IMR-90 (cell line): ENCODE data around the gene PALLD. TPM values are rescaled to one million over a fixed set of nuclear protein-coding genes. Genes with fewer than 3 reads are reported as not detected.

Source experiments
- ATAC-seq: fragments of 200-7000 bp; cut with Tn5 transposase; 2 replicates; pipeline ENCODE4 v1.9.1; 2020; ENCODE audit warnings: low read depth, mild to moderate bottlenecking, moderate library complexity
- BruUV-seq: library from RNA; stranded (reverse); fragments of 400-500 nt; replicated peaks from 2 replicates; lab custom pipeline; 2021; lab: Mats Ljungman, UMichigan
- CTCF ChIA-PET: fragments of 300-600 bp; formaldehyde crosslinking; extraction: SDS; loops from one replicate; lab custom pipeline; 2021; ENCODE audit warnings: antibody characterized with exemption; lab: Yijun Ruan, JAX
- POLR2A ChIA-PET: fragments of 300-600 bp; sonication (Branson Sonifier 250); formaldehyde crosslinking; loops from one replicate; lab custom pipeline; 2022; ENCODE audit warnings: antibody characterized with exemption; ENCODE audit not compliant: unreplicated experiment; lab: Charles Lee
- DNase-seq: peaks from one replicate; pipeline ENCODE4 v3.0.0; 2013
- H2AFZ ChIP-seq: replicated peaks from 2 replicates; pipeline ENCODE3; 2013; ENCODE audit warnings: low read length, mild to moderate bottlenecking; ENCODE audit not compliant: poor library complexity
- H2AK5ac ChIP-seq: 2 replicates; pipeline ENCODE4 v1.6.1; 2013; ENCODE audit warnings: low read depth, low read length, inconsistent platforms
- H2AK9ac ChIP-seq: replicated peaks from 2 replicates; pipeline ENCODE3; 2013; ENCODE audit warnings: mild to moderate bottlenecking, low read depth, low read length, moderate library complexity; ENCODE audit not compliant: poor library complexity
- H2BK120ac ChIP-seq: 2 replicates; pipeline ENCODE4 v1.6.1; 2013; ENCODE audit warnings: low read depth, low read length, inconsistent platforms
- H2BK15ac ChIP-seq: 3 replicates; pipeline ENCODE4 v1.6.1; 2013; ENCODE audit warnings: low read depth, low read length, inconsistent platforms
- H2BK20ac ChIP-seq: 2 replicates; pipeline ENCODE4 v1.6.1; 2013; ENCODE audit warnings: low read depth, mild to moderate bottlenecking, inconsistent platforms, low read length, moderate library complexity
- H2BK5ac ChIP-seq: 2 replicates; pipeline ENCODE4 v1.6.1; 2013; ENCODE audit warnings: mild to moderate bottlenecking, low read depth, low read length, inconsistent platforms; ENCODE audit not compliant: poor library complexity, severe bottlenecking
- H3K14ac ChIP-seq: replicated peaks from 2 replicates; pipeline ENCODE4 v1.6.1; 2013; ENCODE audit warnings: low read depth, low read length, inconsistent platforms
- H3K18ac ChIP-seq: 2 replicates; pipeline ENCODE4 v1.6.1; 2013; ENCODE audit warnings: low read depth, low read length, control low read depth
- H3K23ac ChIP-seq: 2 replicates; pipeline ENCODE4 v1.6.1; 2013; ENCODE audit warnings: low read depth, low read length, inconsistent platforms
- H3K27ac ChIP-seq: 2 replicates; pipeline ENCODE4 v1.5.1; 2013; ENCODE audit warnings: mild to moderate bottlenecking, control low read depth, low read length; ENCODE audit not compliant: insufficient read depth
- H3K27me3 ChIP-seq: 2 replicates; pipeline ENCODE4 v1.6.1; 2013; ENCODE audit warnings: low read length; ENCODE audit not compliant: control insufficient read depth, insufficient read depth
- H3K36me3 ChIP-seq: 2 replicates; pipeline ENCODE4 v1.6.1; 2013; ENCODE audit warnings: low read length, mixed read lengths; ENCODE audit not compliant: control insufficient read depth, insufficient read depth
- H3K4ac ChIP-seq: 2 replicates; pipeline ENCODE4 v1.6.1; 2013; ENCODE audit warnings: low read depth, low read length, inconsistent platforms
- H3K4me1 ChIP-seq: 2 replicates; pipeline ENCODE4 v1.6.1; 2013; ENCODE audit warnings: low read length, mixed read lengths; ENCODE audit not compliant: control insufficient read depth, insufficient read depth
- H3K4me2 ChIP-seq: 2 replicates; pipeline ENCODE4 v1.6.1; 2013; ENCODE audit warnings: low read depth, mild to moderate bottlenecking, control low read depth, low read length, moderate library complexity
- H3K4me3 ChIP-seq: 2 replicates; pipeline ENCODE4 v1.5.1; 2013; ENCODE audit warnings: low read depth, mild to moderate bottlenecking, control low read depth, low read length, moderate library complexity; ENCODE audit not compliant: insufficient read depth
- H3K56ac ChIP-seq: 2 replicates; pipeline ENCODE4 v1.6.1; 2013; ENCODE audit warnings: low read length, inconsistent platforms; ENCODE audit not compliant: insufficient read depth; ENCODE audit errors: extremely low read depth
- H3K79me1 ChIP-seq, 2 experiments: 2 replicates each; pipeline ENCODE4 v1.6.1; 2013; ENCODE audit warnings: low read length in 2 of 2, inconsistent platforms in 1 of 2, low read depth in 1 of 2
- H3K9ac ChIP-seq: 2 replicates; pipeline ENCODE4 v1.6.1; 2013; ENCODE audit warnings: low read depth, low read length, control low read depth
- H3K9me1 ChIP-seq: 2 replicates; pipeline ENCODE4 v1.6.1; 2013; ENCODE audit warnings: low read length, inconsistent platforms; ENCODE audit not compliant: insufficient read depth
- H3K9me3 ChIP-seq: 2 replicates; pipeline ENCODE4 v1.6.1; 2013; ENCODE audit warnings: low read length; ENCODE audit not compliant: control insufficient read depth, insufficient read depth
- H4K20me1 ChIP-seq: 2 replicates; pipeline ENCODE4 v1.6.1; 2013; ENCODE audit warnings: low read length, inconsistent platforms; ENCODE audit not compliant: insufficient read depth
- H4K5ac ChIP-seq: 2 replicates; pipeline ENCODE4 v1.6.1; 2013; ENCODE audit warnings: mild to moderate bottlenecking, low read depth, low read length, control low read depth
- H4K8ac ChIP-seq, 2 experiments: 2 replicates each; pipeline ENCODE4 v1.6.1; 2013; ENCODE audit warnings: low read depth in 2 of 2, low read length in 2 of 2, control low read depth in 1 of 2, inconsistent platforms in 1 of 2
- H4K91ac ChIP-seq: 2 replicates; pipeline ENCODE4 v1.6.1; 2013; ENCODE audit warnings: low read depth, low read length, inconsistent platforms; ENCODE audit not compliant: insufficient read depth
- CEBPB ChIP-seq: IDR thresholded peaks from 2 replicates; pipeline ENCODE4 v1.6.1; 2012; ENCODE audit warnings: low read depth, low read length, improper control_type of control experiment
- CHD1 ChIP-seq: IDR thresholded peaks from 2 replicates; pipeline ENCODE4 v1.6.1; 2012; ENCODE audit warnings: low read depth, low read length, improper control_type of control experiment
- CTCF ChIP-seq: conservative IDR thresholded peaks from 2 replicates; pipeline ENCODE4 v1.5.1; 2012; ENCODE audit warnings: mild to moderate bottlenecking, low read depth, low read length, improper control_type of control experiment
- FOS ChIP-seq: fragments of 150-350 bp; IDR thresholded peaks from 2 replicates; pipeline ENCODE4 v1.6.1; 2016; ENCODE audit warnings: low read depth, low read length
- MAFK ChIP-seq: IDR thresholded peaks from 2 replicates; pipeline ENCODE4 v1.6.1; 2012; ENCODE audit warnings: low read depth, low read length, improper control_type of control experiment
- MXI1 ChIP-seq: IDR thresholded peaks from 2 replicates; pipeline ENCODE4 v1.6.1; 2012; ENCODE audit warnings: low read depth, mild to moderate bottlenecking, low read length, moderate library complexity, borderline replicate concordance
- NFE2L2 ChIP-seq: fragments of 150-350 bp; IDR thresholded peaks from 2 replicates; pipeline ENCODE4 v1.6.1; 2016; ENCODE audit warnings: low read depth, mild to moderate bottlenecking, low read length
- RCOR1 ChIP-seq: IDR thresholded peaks from 2 replicates; pipeline ENCODE4 v1.6.1; 2012; ENCODE audit warnings: mild to moderate bottlenecking, low read length, improper control_type of control experiment; ENCODE audit not compliant: insufficient replicate concordance
- WGBS, 2 experiments: methylation state at CpG; one replicate each; pipeline versions ENCODE4 v1.1.5 to v1.1.7; 2013; ENCODE audit warnings: missing lambda C conversion rate in 2 of 2; ENCODE audit not compliant: insufficient read length in 1 of 2; ENCODE audit errors: extremely low coverage in 2 of 2; 5-methylcytosine and 5-hydroxymethylcytosine counted together
- dilution Hi-C: fragments of 300-500 bp; cut with HindIII; formaldehyde crosslinking; loops from one replicate; pipeline ENCODE4 v1.14.3; 2018; ENCODE audit warnings: low sequenced_read_pairs; ENCODE audit not compliant: unreplicated experiment
- in situ Hi-C: fragments of 300-500 bp; cut with MboI; formaldehyde crosslinking; loops from 3 replicates; pipeline ENCODE4 v1.14.3; 2019; ENCODE audit warnings: low sequenced_read_pairs, inconsistent platforms, mixed read lengths
- intact Hi-C: fragments of 100-400 bp; cut with micrococcal nuclease; formaldehyde crosslinking; loops from 2 replicates; pipeline ENCODE4 v1.10.0; 2022
- polyA plus RNA-seq, 3 experiments: library from polyadenylated mRNA; depleted of rRNA; stranded (reverse); fragments of >200 nt; gene quantifications; 2 replicates each; pipeline ENCODE4 v1.2.3, GENCODE V29; 2012; ENCODE audit warnings: low replicate concordance in 1 of 3
- total RNA-seq: library from RNA; depleted of rRNA; stranded (reverse); fragments of >200 nt; gene quantifications from 2 replicates; pipeline ENCODE4 v1.2.3, GENCODE V29; 2012

Gene PALLD
- total and polyA plus RNA-seq, 2 of the 4 experiments (the other 2 are of a cell fraction) = 91.0 to 91.9 TPM

- TF ChIP-seq MXI1 = no peak
Observed at GRCh38 chr4:168716406-168717129, 219.7 kb downstream of the PALLD start (continued).

- H2BK15ac ChIP-seq = no peak overlapping the region
- H3K23ac ChIP-seq = no peak overlapping the region
- H2AK5ac ChIP-seq = peak overlapping the region; percentile 63; the same call in 1 of the 2 replicates
- H3K36me3 ChIP-seq = no peaks in the 10 kb centered on the region
- H3K79me1 ChIP-seq = no peaks in the 10 kb centered on the region
- DNase-seq = peak; percentile 45
- no peak overlapping the region for H2AFZ ChIP-seq
- H2BK20ac ChIP-seq = peak overlapping the region; percentile 48; the same call in 1 of the 2 replicates
- ChIA-PET POLR2A (no interaction called here), CTCF (no interaction called here)
- dilution Hi-C loops = no loop called here
- H3K9me1 ChIP-seq = 0 out of 2 replicates have a peak, but pooled peaks cover 3% of the 10 kb centered on the region
- peak overlapping the region; percentile 13; the same call in 1 of the 2 replicates for H4K5ac ChIP-seq
- no peak overlapping the region for H3K27ac ChIP-seq
- no peak overlapping the region; the same call in 1 of the 2 replicates for H3K14ac ChIP-seq
- peak overlapping the region; percentile 58; the same call in 1 of the 2 replicates for H3K18ac ChIP-seq
- in situ Hi-C loops = no loop called here
- no CpG with 5 or more reads among the region's 3 CpGs for WGBS, 2 experiments
- no peak overlapping the region for H3K4me3 ChIP-seq
- H2AK9ac ChIP-seq = no peak overlapping the region
- H3K9me3 ChIP-seq = no peaks in the 10 kb centered on the region
- peak overlapping the region; percentile 1; the same call in 1 of the 2 replicates for H2BK120ac ChIP-seq
- no peaks in the 10 kb centered on the region for H3K27me3 ChIP-seq
- no peak overlapping the region for H3K56ac ChIP-seq
- ATAC-seq = peak; percentile 46
- 0 out of 2 replicates have a peak overlapping the region, but pooled peaks have one; percentile 14 for H3K4ac ChIP-seq
- no TSS peak for BruUV-seq
- H4K91ac ChIP-seq = no peak overlapping the region
- peaks cover 8% of the 10 kb centered on the region for H3K4me1 ChIP-seq
- intact Hi-C loops = no loop called here
- peak overlapping the region; percentile 6; the same call in 1 of the 2 replicates for H3K4me2 ChIP-seq
- H4K8ac ChIP-seq = no peak overlapping the region
- H4K20me1 ChIP-seq = no peaks in the 10 kb centered on the region
- TF ChIP-seq CHD1 (no peak), RCOR1 (no peak), MAFK (no peak), FOS (no peak), NFE2L2 (no peak), CEBPB (no peak), CTCF (no peak)
- H2BK5ac ChIP-seq = peak overlapping the region; percentile 46
- H3K9ac ChIP-seq = no peak overlapping the region
Observed at GRCh38 chr4:168717847-168718246, 221.0 kb downstream of the PALLD start.
